ENCODE results near the gene DCX. TPM values are rescaled to one million over a fixed set of nuclear protein-coding genes. Genes with fewer than 3 reads are reported as not detected.

The DCX gene
- total and polyA plus RNA-seq, 2 of the 13 experiments (the other 11 are each of a cell fraction or from before 2014, with no cell fraction given), result not detected

DNA sequence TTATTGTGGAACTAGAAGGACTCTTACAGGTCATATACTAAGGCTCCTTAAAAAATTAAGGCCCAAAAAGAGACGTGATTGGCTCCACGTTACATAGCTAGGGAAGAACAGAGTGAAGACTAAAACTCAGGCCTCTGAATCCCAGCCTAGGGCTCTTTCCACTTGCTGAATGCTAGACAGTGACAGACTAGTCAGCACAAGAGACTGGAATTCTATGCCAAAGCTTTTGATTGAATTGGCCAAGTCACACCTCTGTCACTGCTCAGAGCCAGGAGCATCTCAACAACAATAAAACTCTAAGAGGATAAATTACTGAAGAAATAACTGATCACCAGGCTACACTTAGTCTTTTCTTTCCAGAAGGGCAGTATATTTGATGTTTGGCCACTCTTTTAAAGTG, 16.8 kb downstream of the DCX start (continued):
- TF ChIP-seq, protein P1, sequence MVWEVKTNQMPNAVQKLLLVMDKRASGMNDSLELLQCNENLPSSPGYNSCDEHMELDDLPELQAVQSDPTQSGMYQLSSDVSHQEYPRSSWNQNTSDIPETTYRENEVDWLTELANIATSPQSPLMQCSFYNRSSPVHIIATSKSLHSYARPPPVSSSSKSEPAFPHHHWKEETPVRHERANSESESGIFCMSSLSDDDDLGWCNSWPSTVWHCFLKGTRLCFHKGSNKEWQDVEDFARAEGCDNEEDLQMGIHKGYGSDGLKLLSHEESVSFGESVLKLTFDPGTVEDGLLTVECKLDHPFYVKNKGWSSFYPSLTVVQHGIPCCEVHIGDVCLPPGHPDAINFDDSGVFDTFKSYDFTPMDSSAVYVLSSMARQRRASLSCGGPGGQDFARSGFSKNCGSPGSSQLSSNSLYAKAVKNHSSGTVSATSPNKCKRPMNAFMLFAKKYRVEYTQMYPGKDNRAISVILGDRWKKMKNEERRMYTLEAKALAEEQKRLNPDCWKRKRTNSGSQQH (CRISPR knock-in tag; IDR thresholded peaks at IDR 0.05; ENCODE audit: low read depth), result no peak

DNA sequence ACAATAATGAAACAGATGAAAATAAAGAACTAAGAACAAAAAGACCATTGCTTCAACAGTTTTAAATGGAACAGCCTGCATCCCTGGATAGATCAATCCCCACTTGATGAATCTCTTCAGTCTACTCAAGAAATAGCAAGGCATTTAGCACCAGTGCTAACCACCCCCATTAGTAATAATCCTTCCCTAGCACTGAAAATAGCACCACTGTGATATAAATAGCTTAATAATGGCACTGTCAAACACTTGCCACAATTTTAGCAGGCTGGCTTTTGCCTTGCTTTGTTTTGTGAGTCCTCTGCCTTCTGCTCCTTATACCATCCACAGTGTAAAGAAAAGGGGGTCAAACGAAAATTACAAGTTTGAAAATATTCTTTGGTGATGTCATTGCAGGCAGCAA, 17.4 kb downstream of the DCX start:
- in situ Hi-C loops (cut with HindIII; ENCODE audit: extremely low pct_ligation_motif_present, low pct_unique_long_range_greater_than_20kb), result no loop called here
- Histone ChIP-seq H2AFZ (ENCODE audit: low read length) (no peak overlapping the region), H3K9ac (ENCODE audit: insufficient read depth, low read depth, low read length) (no peak overlapping the region), H3K4me3 (replicated peaks in 1 of 3; ENCODE audit: insufficient read depth in 1 of 3, low read depth in 2 of 3, low read length in 3 of 3) (no peak overlapping the region), H4K20me1 (ENCODE audit: insufficient read depth, low read length) (no peaks in the 10 kb centered on the region), H3K9me3 (ENCODE audit: low read length) (no peaks in the 10 kb centered on the region), H3K4me1 (ENCODE audit: insufficient read depth, low read length) (no peaks in the 10 kb centered on the region), H3K36me3 (replicated peaks in 1 of 2; ENCODE audit: control insufficient read depth in 1 of 2, insufficient read depth in 2 of 2, low read length in 2 of 2) (no peaks in the 10 kb centered on the region), H3K27me3 (ENCODE audit: control insufficient read depth in 1 of 2, insufficient read depth in 2 of 2, low read length in 2 of 2) (no peaks in the 10 kb centered on the region), H3K79me2 (ENCODE audit: insufficient read depth, low read length) (no peaks in the 10 kb centered on the region), H3K4me2 (ENCODE audit: low read depth, low read length) (no peak overlapping the region), H3K27ac (ENCODE audit: extremely low read length, insufficient read depth, low read length) (no peak overlapping the region)
- DNase-seq (ENCODE audit: low spot score), result no peak
- ChIA-PET POLR2A (no interaction called here), CTCF (ENCODE audit: low intra/inter-chr PET ratio, low total read pairs) (no interaction called here)
- intact Hi-C loops (cut with micrococcal nuclease; ENCODE audit: unreplicated experiment), result no loop called here
- no peak for ATAC-seq
- no peak for FAIRE-seq
- TF ChIP-seq, protein P1 (CRISPR knock-in tag; IDR thresholded peaks at IDR 0.05; ENCODE audit: low read depth), result no peak
- TF ChIP-seq ZFY (CRISPR knock-in tag; IDR thresholded peaks at IDR 0.05) (no peak), NCOA2 (CRISPR knock-in tag; IDR thresholded peaks at IDR 0.05) (no peak), GPN1 (CRISPR knock-in tag; IDR thresholded peaks at IDR 0.05; ENCODE audit: borderline replicate concordance) (no peak), KDM6A (CRISPR knock-in tag; IDR thresholded peaks at IDR 0.05; ENCODE audit: low read depth) (no peak), ZNF619 (CRISPR knock-in tag; IDR thresholded peaks at IDR 0.05) (no peak), CENPX (CRISPR knock-in tag; IDR thresholded peaks at IDR 0.05) (no peak), ZNF766 (CRISPR knock-in tag; IDR thresholded peaks at IDR 0.05; ENCODE audit: borderline replicate concordance) (no peak), RBM22 (optimal IDR thresholded peaks at IDR 0.05; ENCODE audit: low read length) (no peak), PAWR (CRISPR knock-in tag; IDR thresholded peaks at IDR 0.05; ENCODE audit: borderline replicate concordance) (no peak), EED (CRISPR knock-in tag; IDR thresholded peaks at IDR 0.05) (no peak)
- TF ChIP-seq, protein P2, sequence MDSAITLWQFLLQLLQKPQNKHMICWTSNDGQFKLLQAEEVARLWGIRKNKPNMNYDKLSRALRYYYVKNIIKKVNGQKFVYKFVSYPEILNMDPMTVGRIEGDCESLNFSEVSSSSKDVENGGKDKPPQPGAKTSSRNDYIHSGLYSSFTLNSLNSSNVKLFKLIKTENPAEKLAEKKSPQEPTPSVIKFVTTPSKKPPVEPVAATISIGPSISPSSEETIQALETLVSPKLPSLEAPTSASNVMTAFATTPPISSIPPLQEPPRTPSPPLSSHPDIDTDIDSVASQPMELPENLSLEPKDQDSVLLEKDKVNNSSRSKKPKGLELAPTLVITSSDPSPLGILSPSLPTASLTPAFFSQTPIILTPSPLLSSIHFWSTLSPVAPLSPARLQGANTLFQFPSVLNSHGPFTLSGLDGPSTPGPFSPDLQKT (CRISPR knock-in tag; IDR thresholded peaks at IDR 0.05; ENCODE audit: borderline replicate concordance), result no peak
- TF ChIP-seq, protein P3, sequence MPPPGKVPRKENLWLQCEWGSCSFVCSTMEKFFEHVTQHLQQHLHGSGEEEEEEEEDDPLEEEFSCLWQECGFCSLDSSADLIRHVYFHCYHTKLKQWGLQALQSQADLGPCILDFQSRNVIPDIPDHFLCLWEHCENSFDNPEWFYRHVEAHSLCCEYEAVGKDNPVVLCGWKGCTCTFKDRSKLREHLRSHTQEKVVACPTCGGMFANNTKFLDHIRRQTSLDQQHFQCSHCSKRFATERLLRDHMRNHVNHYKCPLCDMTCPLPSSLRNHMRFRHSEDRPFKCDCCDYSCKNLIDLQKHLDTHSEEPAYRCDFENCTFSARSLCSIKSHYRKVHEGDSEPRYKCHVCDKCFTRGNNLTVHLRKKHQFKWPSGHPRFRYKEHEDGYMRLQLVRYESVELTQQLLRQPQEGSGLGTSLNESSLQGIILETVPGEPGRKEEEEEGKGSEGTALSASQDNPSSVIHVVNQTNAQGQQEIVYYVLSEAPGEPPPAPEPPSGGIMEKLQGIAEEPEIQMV (CRISPR knock-in tag; IDR thresholded peaks at IDR 0.05; ENCODE audit: low read depth), result no peak
- no TSS peak for BruUV-seq (replicated peaks)
- WGBS (ENCODE audit: low lambda C conversion rate), result 0% methylated on average over 1 of the region's 1 CpG

Data from HepG2 (cell line).